ENCODE data around the gene SLC13A2. TPM values are rescaled to one million over a fixed set of nuclear protein-coding genes. Genes with fewer than 3 reads are reported as not detected.
A peak's percentile ranks its signal among the peaks of the same experiment; 100 is the strongest.

The SLC13A2 gene
- total RNA-seq, 6 donors from 2014 or later, result 0.10 to 0.61 (median 0.14) TPM; not detected in 3

GRCh38 chr17:28480278-28480677 lies 6.8 kb downstream of the SLC13A2 start:
- DNase-seq, result no peak
- no peaks in the 10 kb centered on the region for H3K9me3 ChIP-seq
- H3K36me3 ChIP-seq, result no peaks in the 10 kb centered on the region
- TF ChIP-seq CTCF (IDR thresholded peaks at IDR 0.05), result no peak
- peaks cover 0 to 14% (median 4%) of the 10 kb centered on the region in 4 donors for H3K4me1 ChIP-seq
- H3K27me3 ChIP-seq, result no peaks in the 10 kb centered on the region
- 72 to 75% methylated on average over 4 to 5 of the region's 5 CpGs for WGBS, 2 donors
- peak in 1 of 2 donors; percentile 24 for ATAC-seq (ENCODE audit: low FRiP score in 2 of 2)
- H3K4me3 ChIP-seq, result no peak overlapping the region
- peak overlapping the region in 3 of 4 donors; percentile 7 to 65 (median 61) for H3K27ac ChIP-seq

GRCh38 chr17:28480799-28481571 lies 7.5 kb downstream of the SLC13A2 start:
- TF ChIP-seq EP300 (IDR thresholded peaks at IDR 0.05) (peak in 1 of 4 donors; percentile 84), CTCF (IDR thresholded peaks at IDR 0.05) (no peak), POLR2AphosphoS5 (IDR thresholded peaks at IDR 0.05) (peak; percentile 20 to 62)
- H3K4me1 ChIP-seq, result peaks cover 0 to 14% (median 2%) of the 10 kb centered on the region in 4 donors
- H3K36me3 ChIP-seq, result no peaks in the 10 kb centered on the region
- 60 to 75% methylated on average over 10 of the region's 10 CpGs for WGBS, 2 donors
- H3K27ac ChIP-seq, result peak overlapping the region in 3 of 4 donors; percentile 41 to 67 (median 61)
- ATAC-seq (ENCODE audit: low FRiP score in 2 of 2), result peak in 1 of 2 donors; percentile 25
- no peaks in the 10 kb centered on the region for H3K9me3 ChIP-seq
- DNase-seq, result peak in 1 of 2 donors; percentile 62
- no peak overlapping the region for H3K4me3 ChIP-seq
- H3K27me3 ChIP-seq, result no peaks in the 10 kb centered on the region

- Histone ChIP-seq H3K27me3 (no peaks in the 10 kb centered on the region), H3K9me3 (no peaks in the 10 kb centered on the region), H3K4me1 (peaks cover 0 to 14% (median 2%) of the 10 kb centered on the region in 4 donors), H3K36me3 (no peaks in the 10 kb centered on the region), H3K27ac (no peak overlapping the region), H3K4me3 (no peak overlapping the region)
- ATAC-seq (ENCODE audit: low FRiP score in 2 of 2) (no peak), DNase-seq (no peak)
- 58 to 62% methylated on average over 10 of the region's 10 CpGs for WGBS, 2 donors
- no peak for TF ChIP-seq POLR2AphosphoS5 (IDR thresholded peaks at IDR 0.05)
- no peak for TF ChIP-seq EP300 (IDR thresholded peaks at IDR 0.05)
- TF ChIP-seq CTCF (IDR thresholded peaks at IDR 0.05), result no peak
- TF ChIP-seq POLR2A (IDR thresholded peaks at IDR 0.05), result no peak
These were observed 9.2 kb downstream of the SLC13A2 start for GRCh38 chr17:28482551-28483199.

GRCh38 chr17:28484296-28484695 lies 10.9 kb downstream of the SLC13A2 start:
- Histone ChIP-seq H3K4me1 (peaks cover 0 to 14% (median 5%) of the 10 kb centered on the region in 4 donors), H3K36me3 (no peaks in the 10 kb centered on the region), H3K27me3 (no peaks in the 10 kb centered on the region), H3K4me3 (no peak overlapping the region), H3K9me3 (no peaks in the 10 kb centered on the region), H3K27ac (no peak overlapping the region)
- DNase-seq (no peak), ATAC-seq (ENCODE audit: low FRiP score in 2 of 2) (no peak)
- TF ChIP-seq CTCF (IDR thresholded peaks at IDR 0.05), result no peak
- TF ChIP-seq POLR2AphosphoS5 (IDR thresholded peaks at IDR 0.05), result no peak
- TF ChIP-seq POLR2A (IDR thresholded peaks at IDR 0.05), result no peak
- 28 to 39% methylated on average over 2 of the region's 2 CpGs for WGBS, 2 donors

Data from upper lobe of left lung (tissue), 6 donors.